WTC11 (cell line): ENCODE measurements around the gene KIF3B. TPM values are rescaled to one million over a fixed set of nuclear protein-coding genes. Genes with fewer than 3 reads are reported as not detected.
A peak's percentile ranks its signal among the peaks of the same experiment; 100 is the strongest.

Experiments used
- ATF6 ChIP-seq: sonication (generic); formaldehyde crosslinking; IDR thresholded peaks from 2 replicates; pipeline ENCODE4 v1.8.1; 2023; ENCODE audit warnings: mild to moderate bottlenecking, missing genetic modification reagents
- E2F5 ChIP-seq: sonication (generic); formaldehyde crosslinking; IDR thresholded peaks from 2 replicates; pipeline ENCODE4 v1.8.1; 2022; ENCODE audit warnings: mild to moderate bottlenecking, moderate library complexity, missing genetic modification reagents
- ELF4 ChIP-seq: sonication (generic); formaldehyde crosslinking; IDR thresholded peaks from 2 replicates; pipeline ENCODE4 v1.8.1; 2022; ENCODE audit warnings: low read depth, mild to moderate bottlenecking, moderate library complexity, missing genetic modification reagents
- EMX1 ChIP-seq: fragments of 250-450 bp; sonication (Bioruptor Pico); IDR thresholded peaks from 2 replicates; pipeline ENCODE4 v1.8.0; 2021; ENCODE audit warnings: mild to moderate bottlenecking
- ETV6 ChIP-seq: sonication (generic); formaldehyde crosslinking; IDR thresholded peaks from 2 replicates; pipeline ENCODE4 v1.8.1; 2022; ENCODE audit warnings: mild to moderate bottlenecking, missing genetic modification reagents
- FOXK1 ChIP-seq: sonication (generic); formaldehyde crosslinking; IDR thresholded peaks from 2 replicates; pipeline ENCODE4 v1.8.0; 2022; ENCODE audit warnings: mild to moderate bottlenecking, moderate library complexity, missing genetic modification reagents
- GABPB1 ChIP-seq: sonication (generic); formaldehyde crosslinking; IDR thresholded peaks from 2 replicates; pipeline ENCODE4 v1.8.1; 2023; ENCODE audit warnings: mild to moderate bottlenecking, missing genetic modification reagents
- IRF2 ChIP-seq: sonication (generic); formaldehyde crosslinking; IDR thresholded peaks from 2 replicates; pipeline ENCODE4 v1.8.0; 2022; ENCODE audit warnings: low read depth, missing genetic modification reagents, borderline replicate concordance
- JAZF1 ChIP-seq: fragments of 250-450 bp; sonication (Bioruptor Pico); IDR thresholded peaks from 2 replicates; pipeline ENCODE4 v1.9.0; 2021; ENCODE audit warnings: moderate library complexity, mild to moderate bottlenecking, inconsistent platforms
- NR2C2 ChIP-seq: sonication (generic); formaldehyde crosslinking; IDR thresholded peaks from 2 replicates; pipeline ENCODE4 v1.8.0; 2022; ENCODE audit warnings: mild to moderate bottlenecking, missing genetic modification reagents
- PREB ChIP-seq: sonication (generic); formaldehyde crosslinking; IDR thresholded peaks from 2 replicates; pipeline ENCODE4 v1.8.1; 2022; ENCODE audit warnings: mild to moderate bottlenecking, missing genetic modification reagents, moderate library complexity, borderline replicate concordance
- RORB ChIP-seq: fragments of 250-450 bp; sonication (Bioruptor Pico); IDR thresholded peaks from 2 replicates; pipeline ENCODE4 v1.9.0; 2021; ENCODE audit warnings: mild to moderate bottlenecking
- ZNF232 ChIP-seq: sonication (generic); formaldehyde crosslinking; IDR thresholded peaks from 2 replicates; pipeline ENCODE4 v1.8.0; 2022; ENCODE audit warnings: mild to moderate bottlenecking, missing genetic modification reagents
- ZNF671 ChIP-seq: fragments of 250-450 bp; sonication (Bioruptor Pico); IDR thresholded peaks from 2 replicates; pipeline ENCODE4 v1.8.0; 2021; ENCODE audit warnings: mild to moderate bottlenecking
- total RNA-seq: library from RNA; stranded (reverse); gene quantifications from 3 replicates; pipeline ENCODE4 v1.2.3, GENCODE V29; 2021
- TF ChIP-seq, protein P1 (sequence below): sonication (generic); formaldehyde crosslinking; IDR thresholded peaks from 2 replicates; pipeline ENCODE4 v1.8.1; 2022; ENCODE audit warnings: missing genetic modification reagents, borderline replicate concordance
- TF ChIP-seq, protein P2 (sequence below): sonication (generic); formaldehyde crosslinking; IDR thresholded peaks from 2 replicates; pipeline ENCODE4 v1.8.1; 2023; ENCODE audit warnings: mild to moderate bottlenecking, missing genetic modification reagents, borderline replicate concordance
- TF ChIP-seq, protein P3 (sequence below): fragments of 250-450 bp; sonication (Bioruptor Pico); IDR thresholded peaks from 2 replicates; pipeline ENCODE4 v1.9.0; 2021; ENCODE audit warnings: mild to moderate bottlenecking, borderline replicate concordance
- TF ChIP-seq, protein P4 (sequence below): sonication (generic); formaldehyde crosslinking; IDR thresholded peaks from 2 replicates; pipeline ENCODE4 v1.8.0; 2022; ENCODE audit warnings: mild to moderate bottlenecking, missing genetic modification reagents
- TF ChIP-seq, protein P5 (sequence below): sonication (generic); formaldehyde crosslinking; IDR thresholded peaks from 2 replicates; pipeline ENCODE4 v1.8.0; 2022; ENCODE audit warnings: mild to moderate bottlenecking, missing genetic modification reagents
- TF ChIP-seq, protein P6 (sequence below): fragments of 250-450 bp; sonication (Bioruptor Pico); IDR thresholded peaks from 2 replicates; pipeline ENCODE4 v1.9.0; 2021; ENCODE audit warnings: moderate library complexity, mild to moderate bottlenecking, inconsistent platforms, borderline replicate concordance

The KIF3B gene
- total RNA-seq, 1 experiment from 2014 or later, result 21.5 TPM

DNA sequence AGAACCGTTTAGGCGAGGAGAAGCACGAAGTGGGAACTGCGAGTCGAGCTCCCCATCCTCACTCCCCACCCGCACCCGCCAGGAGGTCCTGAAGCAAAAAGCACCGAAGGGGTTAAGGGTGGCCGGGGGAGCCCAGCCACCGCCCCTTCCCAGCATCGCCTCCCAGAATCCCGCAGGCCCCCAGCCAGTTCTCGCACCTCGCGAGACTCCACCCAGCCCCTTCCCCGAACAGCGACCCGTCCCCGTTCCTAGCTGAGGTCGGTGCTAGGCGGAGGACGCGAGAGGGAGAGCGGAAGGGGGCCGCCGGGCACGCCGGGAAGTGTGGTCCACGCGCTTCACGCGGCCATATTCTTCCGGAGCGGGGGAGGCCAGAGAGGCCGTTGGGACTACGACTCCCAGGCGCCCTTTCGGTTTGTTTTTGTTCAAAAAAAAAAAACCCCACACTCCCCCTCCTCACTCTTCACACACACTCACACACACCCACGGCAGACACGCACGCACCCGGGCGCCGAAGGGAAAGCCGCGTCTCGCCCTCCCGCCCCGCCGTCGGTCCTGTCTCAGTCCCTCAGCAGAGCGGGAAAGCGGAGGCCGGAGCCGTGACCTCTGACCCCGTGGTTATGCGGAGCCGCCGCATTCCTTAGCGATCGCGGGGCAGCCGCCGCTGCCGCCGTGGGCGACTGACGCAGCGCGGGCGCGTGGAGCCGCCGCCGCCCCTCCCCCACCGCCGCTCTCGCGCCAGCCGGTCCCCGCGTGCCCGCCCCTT, 80.6 kb downstream of the KIF3B start, which contains the start of gene ASXL1 (continued):
- no peak for TF ChIP-seq ATF6 (CRISPR knock-in tag)
- TF ChIP-seq, protein P1, sequence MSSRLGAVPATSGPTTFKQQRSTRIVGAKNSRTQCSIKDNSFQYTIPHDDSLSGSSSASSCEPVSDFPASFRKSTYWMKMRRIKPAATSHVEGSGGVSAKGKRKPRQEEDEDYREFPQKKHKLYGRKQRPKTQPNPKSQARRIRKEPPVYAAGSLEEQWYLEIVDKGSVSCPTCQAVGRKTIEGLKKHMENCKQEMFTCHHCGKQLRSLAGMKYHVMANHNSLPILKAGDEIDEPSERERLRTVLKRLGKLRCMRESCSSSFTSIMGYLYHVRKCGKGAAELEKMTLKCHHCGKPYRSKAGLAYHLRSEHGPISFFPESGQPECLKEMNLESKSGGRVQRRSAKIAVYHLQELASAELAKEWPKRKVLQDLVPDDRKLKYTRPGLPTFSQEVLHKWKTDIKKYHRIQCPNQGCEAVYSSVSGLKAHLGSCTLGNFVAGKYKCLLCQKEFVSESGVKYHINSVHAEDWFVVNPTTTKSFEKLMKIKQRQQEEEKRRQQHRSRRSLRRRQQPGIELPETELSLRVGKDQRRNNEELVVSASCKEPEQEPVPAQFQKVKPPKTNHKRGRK, result no peak
- TF ChIP-seq, protein P2, sequence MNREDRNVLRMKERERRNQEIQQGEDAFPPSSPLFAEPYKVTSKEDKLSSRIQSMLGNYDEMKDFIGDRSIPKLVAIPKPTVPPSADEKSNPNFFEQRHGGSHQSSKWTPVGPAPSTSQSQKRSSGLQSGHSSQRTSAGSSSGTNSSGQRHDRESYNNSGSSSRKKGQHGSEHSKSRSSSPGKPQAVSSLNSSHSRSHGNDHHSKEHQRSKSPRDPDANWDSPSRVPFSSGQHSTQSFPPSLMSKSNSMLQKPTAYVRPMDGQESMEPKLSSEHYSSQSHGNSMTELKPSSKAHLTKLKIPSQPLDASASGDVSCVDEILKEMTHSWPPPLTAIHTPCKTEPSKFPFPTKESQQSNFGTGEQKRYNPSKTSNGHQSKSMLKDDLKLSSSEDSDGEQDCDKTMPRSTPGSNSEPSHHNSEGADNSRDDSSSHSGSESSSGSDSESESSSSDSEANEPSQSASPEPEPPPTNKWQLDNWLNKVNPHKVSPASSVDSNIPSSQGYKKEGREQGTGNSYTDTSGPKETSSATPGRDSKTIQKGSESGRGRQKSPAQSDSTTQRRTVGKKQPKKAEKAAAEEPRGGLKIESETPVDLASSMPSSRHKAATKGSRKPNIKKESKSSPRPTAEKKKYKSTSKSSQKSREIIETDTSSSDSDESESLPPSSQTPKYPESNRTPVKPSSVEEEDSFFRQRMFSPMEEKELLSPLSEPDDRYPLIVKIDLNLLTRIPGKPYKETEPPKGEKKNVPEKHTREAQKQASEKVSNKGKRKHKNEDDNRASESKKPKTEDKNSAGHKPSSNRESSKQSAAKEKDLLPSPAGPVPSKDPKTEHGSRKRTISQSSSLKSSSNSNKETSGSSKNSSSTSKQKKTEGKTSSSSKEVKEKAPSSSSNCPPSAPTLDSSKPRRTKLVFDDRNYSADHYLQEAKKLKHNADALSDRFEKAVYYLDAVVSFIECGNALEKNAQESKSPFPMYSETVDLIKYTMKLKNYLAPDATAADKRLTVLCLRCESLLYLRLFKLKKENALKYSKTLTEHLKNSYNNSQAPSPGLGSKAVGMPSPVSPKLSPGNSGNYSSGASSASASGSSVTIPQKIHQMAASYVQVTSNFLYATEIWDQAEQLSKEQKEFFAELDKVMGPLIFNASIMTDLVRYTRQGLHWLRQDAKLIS (CRISPR knock-in tag), result no peak
- no peak for TF ChIP-seq ELF4 (CRISPR knock-in tag)
- TF ChIP-seq, protein P3, sequence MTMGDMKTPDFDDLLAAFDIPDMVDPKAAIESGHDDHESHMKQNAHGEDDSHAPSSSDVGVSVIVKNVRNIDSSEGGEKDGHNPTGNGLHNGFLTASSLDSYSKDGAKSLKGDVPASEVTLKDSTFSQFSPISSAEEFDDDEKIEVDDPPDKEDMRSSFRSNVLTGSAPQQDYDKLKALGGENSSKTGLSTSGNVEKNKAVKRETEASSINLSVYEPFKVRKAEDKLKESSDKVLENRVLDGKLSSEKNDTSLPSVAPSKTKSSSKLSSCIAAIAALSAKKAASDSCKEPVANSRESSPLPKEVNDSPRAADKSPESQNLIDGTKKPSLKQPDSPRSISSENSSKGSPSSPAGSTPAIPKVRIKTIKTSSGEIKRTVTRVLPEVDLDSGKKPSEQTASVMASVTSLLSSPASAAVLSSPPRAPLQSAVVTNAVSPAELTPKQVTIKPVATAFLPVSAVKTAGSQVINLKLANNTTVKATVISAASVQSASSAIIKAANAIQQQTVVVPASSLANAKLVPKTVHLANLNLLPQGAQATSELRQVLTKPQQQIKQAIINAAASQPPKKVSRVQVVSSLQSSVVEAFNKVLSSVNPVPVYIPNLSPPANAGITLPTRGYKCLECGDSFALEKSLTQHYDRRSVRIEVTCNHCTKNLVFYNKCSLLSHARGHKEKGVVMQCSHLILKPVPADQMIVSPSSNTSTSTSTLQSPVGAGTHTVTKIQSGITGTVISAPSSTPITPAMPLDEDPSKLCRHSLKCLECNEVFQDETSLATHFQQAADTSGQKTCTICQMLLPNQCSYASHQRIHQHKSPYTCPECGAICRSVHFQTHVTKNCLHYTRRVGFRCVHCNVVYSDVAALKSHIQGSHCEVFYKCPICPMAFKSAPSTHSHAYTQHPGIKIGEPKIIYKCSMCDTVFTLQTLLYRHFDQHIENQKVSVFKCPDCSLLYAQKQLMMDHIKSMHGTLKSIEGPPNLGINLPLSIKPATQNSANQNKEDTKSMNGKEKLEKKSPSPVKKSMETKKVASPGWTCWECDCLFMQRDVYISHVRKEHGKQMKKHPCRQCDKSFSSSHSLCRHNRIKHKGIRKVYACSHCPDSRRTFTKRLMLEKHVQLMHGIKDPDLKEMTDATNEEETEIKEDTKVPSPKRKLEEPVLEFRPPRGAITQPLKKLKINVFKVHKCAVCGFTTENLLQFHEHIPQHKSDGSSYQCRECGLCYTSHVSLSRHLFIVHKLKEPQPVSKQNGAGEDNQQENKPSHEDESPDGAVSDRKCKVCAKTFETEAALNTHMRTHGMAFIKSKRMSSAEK (CRISPR knock-in tag), result no peak
- TF ChIP-seq, protein P4, sequence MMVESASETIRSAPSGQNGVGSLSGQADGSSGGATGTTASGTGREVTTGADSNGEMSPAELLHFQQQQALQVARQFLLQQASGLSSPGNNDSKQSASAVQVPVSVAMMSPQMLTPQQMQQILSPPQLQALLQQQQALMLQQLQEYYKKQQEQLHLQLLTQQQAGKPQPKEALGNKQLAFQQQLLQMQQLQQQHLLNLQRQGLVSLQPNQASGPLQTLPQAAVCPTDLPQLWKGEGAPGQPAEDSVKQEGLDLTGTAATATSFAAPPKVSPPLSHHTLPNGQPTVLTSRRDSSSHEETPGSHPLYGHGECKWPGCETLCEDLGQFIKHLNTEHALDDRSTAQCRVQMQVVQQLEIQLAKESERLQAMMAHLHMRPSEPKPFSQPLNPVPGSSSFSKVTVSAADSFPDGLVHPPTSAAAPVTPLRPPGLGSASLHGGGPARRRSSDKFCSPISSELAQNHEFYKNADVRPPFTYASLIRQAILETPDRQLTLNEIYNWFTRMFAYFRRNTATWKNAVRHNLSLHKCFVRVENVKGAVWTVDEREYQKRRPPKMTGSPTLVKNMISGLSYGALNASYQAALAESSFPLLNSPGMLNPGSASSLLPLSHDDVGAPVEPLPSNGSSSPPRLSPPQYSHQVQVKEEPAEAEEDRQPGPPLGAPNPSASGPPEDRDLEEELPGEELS, result 0 out of 2 replicates have a peak, but pooled peaks have one; percentile 4
- no peak; the same call in 1 of the 2 replicates for TF ChIP-seq PREB (CRISPR knock-in tag)
- TF ChIP-seq NR2C2 (CRISPR knock-in tag), result peak; percentile 91
- TF ChIP-seq ZNF232 (CRISPR knock-in tag), result no peak
- peak; percentile 60; the same call in 1 of the 2 replicates for TF ChIP-seq ETV6
- peak; percentile 83 for TF ChIP-seq FOXK1 (CRISPR knock-in tag)
- TF ChIP-seq EMX1 (CRISPR knock-in tag), result no peak
- TF ChIP-seq, protein P5, sequence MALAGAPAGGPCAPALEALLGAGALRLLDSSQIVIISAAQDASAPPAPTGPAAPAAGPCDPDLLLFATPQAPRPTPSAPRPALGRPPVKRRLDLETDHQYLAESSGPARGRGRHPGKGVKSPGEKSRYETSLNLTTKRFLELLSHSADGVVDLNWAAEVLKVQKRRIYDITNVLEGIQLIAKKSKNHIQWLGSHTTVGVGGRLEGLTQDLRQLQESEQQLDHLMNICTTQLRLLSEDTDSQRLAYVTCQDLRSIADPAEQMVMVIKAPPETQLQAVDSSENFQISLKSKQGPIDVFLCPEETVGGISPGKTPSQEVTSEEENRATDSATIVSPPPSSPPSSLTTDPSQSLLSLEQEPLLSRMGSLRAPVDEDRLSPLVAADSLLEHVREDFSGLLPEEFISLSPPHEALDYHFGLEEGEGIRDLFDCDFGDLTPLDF (CRISPR knock-in tag), result no peak
- TF ChIP-seq, protein P6, sequence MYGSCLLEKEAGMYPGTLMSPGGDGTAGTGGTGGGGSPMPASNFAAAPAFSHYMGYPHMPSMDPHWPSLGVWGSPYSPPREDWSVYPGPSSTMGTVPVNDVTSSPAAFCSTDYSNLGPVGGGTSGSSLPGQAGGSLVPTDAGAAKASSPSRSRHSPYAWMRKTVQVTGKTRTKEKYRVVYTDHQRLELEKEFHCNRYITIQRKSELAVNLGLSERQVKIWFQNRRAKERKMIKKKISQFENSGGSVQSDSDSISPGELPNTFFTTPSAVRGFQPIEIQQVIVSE, result no peak
- no peak for TF ChIP-seq RORB
- TF ChIP-seq E2F5, result no peak
- no peak for TF ChIP-seq ZNF671 (CRISPR knock-in tag)
- peak; percentile 76 for TF ChIP-seq GABPB1 (CRISPR knock-in tag)
- TF ChIP-seq JAZF1, result no peak
- no peak for TF ChIP-seq IRF2 (CRISPR knock-in tag)
